Measurements from ENCODE around the gene DYSF. TPM values are rescaled to one million over a fixed set of nuclear protein-coding genes. Genes with fewer than 3 reads are reported as not detected.

The DYSF gene
- total RNA-seq, 1 experiment from 2014 or later: 2.2 TPM

- H3K27me3 Mint-ChIP-seq (ENCODE audit: insufficient read depth, unreplicated experiment): no peaks in the 10 kb centered on the region
- H3K4me1 Mint-ChIP-seq (ENCODE audit: low read depth, unreplicated experiment): no peaks in the 10 kb centered on the region
- ChIA-PET CTCF (interaction anchor here (0.5 to 1.0 kb wide), 2 partner anchors 11 to 214 kb away, joined by 3 to 4 read pairs; no protein-coding TSS in a partner anchor), POLR2A (no interaction called here)
- no peak for DNase-seq
- Histone ChIP-seq H3K9me3 (no peaks in the 10 kb centered on the region), H3K27me3 (replicated peaks; ENCODE audit: control insufficient read depth, insufficient read depth, low read length) (no peaks in the 10 kb centered on the region), H3K4me1 (no peaks in the 10 kb centered on the region), H3K36me3 (ENCODE audit: control insufficient read depth, insufficient read depth, low read length) (no peaks in the 10 kb centered on the region), H3K4me3 (ENCODE audit: low read depth, low read length) (no peak overlapping the region)
- intact Hi-C loops (cut with micrococcal nuclease; ENCODE audit: unreplicated experiment): no loop called here
- BruUV-seq (replicated peaks): no TSS peak
- no peak overlapping the region for H3K4me3 Mint-ChIP-seq (ENCODE audit: unreplicated experiment)
- TF ChIP-seq CTCF (IDR thresholded peaks at IDR 0.05; ENCODE audit: insufficient read depth in 1 of 2, low read depth in 1 of 2, low read length in 1 of 2, severe bottlenecking in 1 of 2, unreplicated experiment in 1 of 2): no peak
- H3K36me3 Mint-ChIP-seq (ENCODE audit: insufficient read depth, unreplicated experiment): no peaks in the 10 kb centered on the region
- H3K27ac Mint-ChIP-seq (ENCODE audit: unreplicated experiment): no peak overlapping the region
- no peaks in the 10 kb centered on the region for H3K9me3 Mint-ChIP-seq (ENCODE audit: unreplicated experiment)
Observed at GRCh38 chr2:71575966-71576365, 122.6 kb downstream of the DYSF start.

- TF ChIP-seq CTCF (IDR thresholded peaks at IDR 0.05; ENCODE audit: insufficient read depth in 1 of 2, low read depth in 1 of 2, low read length in 1 of 2, severe bottlenecking in 1 of 2, unreplicated experiment in 1 of 2): no peak
- H3K4me1 ChIP-seq: no peaks in the 10 kb centered on the region
- Mint-ChIP-seq H3K9me3 (ENCODE audit: unreplicated experiment) (no peaks in the 10 kb centered on the region), H3K27me3 (ENCODE audit: insufficient read depth, unreplicated experiment) (no peaks in the 10 kb centered on the region), H3K36me3 (ENCODE audit: insufficient read depth, unreplicated experiment) (no peaks in the 10 kb centered on the region), H3K4me1 (ENCODE audit: low read depth, unreplicated experiment) (no peaks in the 10 kb centered on the region), H3K4me3 (ENCODE audit: unreplicated experiment) (no peak overlapping the region), H3K27ac (ENCODE audit: unreplicated experiment) (no peak overlapping the region)
- no peak for DNase-seq
- no peaks in the 10 kb centered on the region for H3K36me3 ChIP-seq (ENCODE audit: control insufficient read depth, insufficient read depth, low read length)
- no peaks in the 10 kb centered on the region for H3K9me3 ChIP-seq
- no peaks in the 10 kb centered on the region for H3K27me3 ChIP-seq (replicated peaks; ENCODE audit: control insufficient read depth, insufficient read depth, low read length)
- ChIA-PET CTCF (interaction anchor here (0.5 kb wide), 1 partner anchor 214 kb away, joined by 4 read pairs; no protein-coding TSS in a partner anchor), POLR2A (no interaction called here)
- no TSS peak for BruUV-seq (replicated peaks)
- no peak overlapping the region for H3K4me3 ChIP-seq (ENCODE audit: low read depth, low read length)
- intact Hi-C loops (cut with micrococcal nuclease; ENCODE audit: unreplicated experiment): no loop called here
Observed at GRCh38 chr2:71576541-71576940, 123.2 kb downstream of the DYSF start.

- ChIA-PET CTCF (no interaction called here), POLR2A (no interaction called here)
- BruUV-seq (replicated peaks): no TSS peak
- Histone ChIP-seq H3K4me1 (no peaks in the 10 kb centered on the region), H3K9me3 (no peaks in the 10 kb centered on the region), H3K4me3 (ENCODE audit: low read depth, low read length) (no peak overlapping the region), H3K36me3 (ENCODE audit: control insufficient read depth, insufficient read depth, low read length) (no peaks in the 10 kb centered on the region), H3K27me3 (replicated peaks; ENCODE audit: control insufficient read depth, insufficient read depth, low read length) (no peaks in the 10 kb centered on the region)
- intact Hi-C loops (cut with micrococcal nuclease; ENCODE audit: unreplicated experiment): no loop called here
- no peaks in the 10 kb centered on the region for H3K9me3 Mint-ChIP-seq (ENCODE audit: unreplicated experiment)
- no peaks in the 10 kb centered on the region for H3K4me1 Mint-ChIP-seq (ENCODE audit: low read depth, unreplicated experiment)
- no peaks in the 10 kb centered on the region for H3K27me3 Mint-ChIP-seq (ENCODE audit: insufficient read depth, unreplicated experiment)
- no peak for DNase-seq
- no peak overlapping the region for H3K27ac Mint-ChIP-seq (ENCODE audit: unreplicated experiment)
- no peaks in the 10 kb centered on the region for H3K36me3 Mint-ChIP-seq (ENCODE audit: insufficient read depth, unreplicated experiment)
- no peak for TF ChIP-seq CTCF (IDR thresholded peaks at IDR 0.05; ENCODE audit: insufficient read depth in 1 of 2, low read depth in 1 of 2, low read length in 1 of 2, severe bottlenecking in 1 of 2, unreplicated experiment in 1 of 2)
- H3K4me3 Mint-ChIP-seq (ENCODE audit: unreplicated experiment): no peak overlapping the region
Observed at GRCh38 chr2:71577209-71577608, 123.8 kb downstream of the DYSF start.

All from Caco-2 (cell line).